Measurements from ENCODE around the gene TMEM135.
"Not testable (repeated sequence)": the region's sequence is repeated elsewhere in the genome, so short reads cannot be mapped to it uniquely, and the experiment has no call there.

Gene TMEM135

GRCh38 chr11:87020764-87021365, 16.9 kb upstream of the TMEM135 start:
- DNase-seq: no peak

- DNase-seq: no peak
These were observed 15.5 kb upstream of the TMEM135 start for GRCh38 chr11:87022254-87022653.

- no peak for DNase-seq
These were observed 15.0 kb upstream of the TMEM135 start for GRCh38 chr11:87022738-87023137.

DNA sequence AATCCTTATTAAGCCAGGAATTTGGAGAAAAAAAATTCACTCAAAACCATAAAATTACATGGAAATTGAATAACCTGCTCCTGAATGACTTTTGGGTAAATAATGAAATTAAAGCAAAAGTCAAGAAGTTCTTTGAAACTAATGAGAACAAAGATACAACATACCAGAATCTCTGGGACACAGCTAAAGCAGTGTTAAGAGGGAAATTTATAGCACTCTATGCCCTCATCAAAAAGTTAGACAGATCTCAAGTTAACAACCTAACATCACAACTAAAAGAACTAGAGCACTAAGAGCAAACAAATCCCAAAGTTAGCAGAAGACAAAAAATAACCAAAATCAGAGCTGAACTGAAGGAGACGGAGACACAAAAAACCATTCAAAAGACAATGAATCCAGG, 11.3 kb upstream of the TMEM135 start:
- not testable (repeated sequence) for DNase-seq

DNA sequence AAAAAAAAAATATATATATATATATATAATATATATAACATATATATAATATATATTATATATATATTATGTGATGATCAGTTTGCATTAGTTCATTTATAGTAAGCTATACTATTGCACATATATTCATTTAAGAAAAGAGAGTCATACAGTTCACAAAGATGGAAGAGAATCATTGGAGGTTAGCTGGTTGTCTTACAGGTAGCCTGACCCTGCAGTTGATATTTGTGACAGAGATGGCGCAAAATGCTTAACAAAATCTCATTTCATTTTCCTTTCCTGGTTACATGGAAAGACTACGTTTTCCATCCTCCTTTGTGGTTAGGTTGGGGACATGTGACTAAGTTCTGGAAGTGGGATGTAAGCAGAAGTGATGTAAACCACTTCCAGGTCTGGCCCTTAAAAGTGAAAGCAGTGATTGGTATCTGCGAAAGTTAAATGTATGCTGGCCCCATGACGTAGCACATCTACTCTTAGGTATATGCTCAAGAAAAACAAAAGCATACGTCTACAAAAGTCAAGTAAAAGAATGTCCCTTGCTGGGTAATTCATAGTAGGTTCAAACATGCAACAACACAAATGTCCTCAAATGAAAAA, 7.2 kb upstream of the TMEM135 start:
- peak; percentile 15 for DNase-seq

DNA sequence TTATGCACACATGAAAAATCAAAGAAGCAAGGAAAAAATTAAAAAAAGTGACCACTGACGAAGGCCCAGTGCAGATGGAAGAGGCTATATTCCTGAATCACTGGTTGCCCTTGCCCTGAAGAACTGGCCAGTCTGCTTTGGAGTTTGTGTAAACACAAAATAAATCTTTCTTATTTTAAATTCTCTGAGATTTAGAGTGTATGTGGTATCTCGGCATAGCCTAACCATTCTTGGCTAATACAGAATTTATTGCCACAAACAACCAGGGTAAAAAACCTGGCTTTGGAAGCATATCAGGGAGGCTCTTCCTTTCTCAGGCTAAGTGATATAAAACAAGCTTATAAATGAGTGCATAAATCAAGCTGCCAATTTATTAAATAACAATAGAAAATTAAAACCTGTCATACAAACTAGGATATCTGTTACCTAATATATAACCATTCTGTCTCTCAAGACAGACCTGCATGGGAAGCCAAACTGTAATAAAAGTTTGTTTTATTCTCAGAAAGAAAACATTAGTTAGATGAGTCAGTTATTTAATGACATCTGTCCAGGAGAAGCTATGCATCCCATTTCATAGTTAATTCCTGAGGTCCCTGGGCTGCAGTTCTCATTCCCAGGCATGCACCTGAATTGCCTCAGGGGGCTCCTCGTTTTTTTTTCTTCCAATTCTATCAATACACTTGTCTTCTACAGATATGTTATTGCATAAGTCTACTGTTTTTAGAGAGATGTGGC, 6.1 kb upstream of the TMEM135 start:
- DNase-seq: no peak

DNA sequence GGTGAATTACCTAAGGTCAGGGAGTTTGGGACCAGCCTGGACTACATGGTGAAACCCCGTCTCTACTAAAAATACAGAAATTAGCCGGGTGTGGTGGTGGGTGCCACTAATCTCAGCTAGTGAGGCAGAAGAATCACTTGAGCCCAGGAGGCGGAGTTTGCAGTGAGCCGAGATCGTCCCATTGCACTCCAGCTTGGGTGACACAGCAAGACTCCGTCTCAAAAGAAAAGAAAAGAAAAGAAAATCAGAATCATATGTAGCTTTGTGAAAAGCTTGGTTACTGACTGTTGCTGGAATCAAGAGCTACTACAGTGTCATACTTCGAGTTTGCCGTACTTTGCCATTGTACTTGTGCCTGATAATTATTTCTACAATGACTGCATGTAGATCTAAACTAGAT, 4.2 kb upstream of the TMEM135 start:
- DNase-seq: no peak

DNA sequence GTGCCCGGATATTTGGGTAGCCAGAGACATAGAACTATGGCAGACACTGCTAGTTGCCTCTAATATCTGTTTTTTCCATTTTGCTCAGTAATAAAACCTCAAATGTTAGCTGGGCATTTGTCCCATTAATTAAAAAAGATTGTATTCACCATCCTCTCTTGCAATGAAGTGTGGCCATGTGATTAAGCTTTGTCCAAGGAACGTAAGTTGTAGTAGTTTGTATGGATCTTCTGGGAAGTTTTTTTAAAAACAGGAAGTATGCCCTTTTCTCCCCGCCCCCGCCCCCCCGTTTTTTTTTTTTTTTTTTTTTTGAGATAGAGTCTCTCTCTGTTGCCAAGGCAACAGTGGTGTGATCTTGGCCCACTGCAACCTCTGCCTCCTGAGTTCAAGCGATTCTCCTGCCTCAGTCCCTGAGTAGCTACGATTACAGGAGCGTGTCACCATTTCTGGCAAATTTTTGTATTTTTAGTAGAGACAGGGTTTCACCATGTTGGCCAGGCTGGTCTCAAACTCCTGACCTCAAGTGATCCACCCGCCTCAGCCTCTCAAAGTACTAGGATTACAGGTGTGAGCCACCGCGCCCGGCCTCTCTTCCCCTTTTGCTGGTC, 1.7 kb upstream of the TMEM135 start:
- peak; percentile 43 for DNase-seq

DNA sequence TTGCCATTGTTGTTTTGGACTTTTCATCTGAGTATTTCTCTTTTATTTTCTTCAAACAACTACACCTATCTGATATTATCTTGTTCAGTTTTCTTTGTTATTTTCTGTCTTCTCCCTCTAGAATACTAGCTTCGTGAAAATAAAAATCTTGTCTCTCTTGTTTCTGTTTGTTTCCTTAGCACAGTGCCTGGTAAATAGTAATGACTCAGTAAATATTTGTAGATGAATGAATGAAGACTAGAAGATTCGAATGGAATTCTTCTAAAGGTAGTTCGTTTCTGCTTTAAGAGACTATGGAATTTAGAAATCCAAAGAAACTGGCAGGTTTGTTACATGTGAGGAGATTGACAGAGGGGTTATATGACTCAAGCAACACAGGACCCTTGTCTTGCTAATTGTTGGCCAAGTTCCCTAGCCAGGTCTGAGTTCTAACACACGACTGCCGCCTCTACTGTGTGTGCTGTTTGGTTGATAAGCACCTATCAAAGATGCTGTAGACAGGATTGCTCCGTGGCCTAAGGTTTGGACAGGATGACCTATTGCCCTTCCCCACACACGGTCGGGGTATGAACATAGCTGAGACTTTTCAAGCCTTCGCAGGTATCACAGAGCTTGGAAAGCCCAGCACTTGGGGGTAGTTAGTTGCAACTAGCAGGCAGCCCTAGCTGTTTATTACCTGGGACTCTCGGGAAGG, 831 bp upstream of the TMEM135 start:
- peak; percentile 33 for DNase-seq

DNA sequence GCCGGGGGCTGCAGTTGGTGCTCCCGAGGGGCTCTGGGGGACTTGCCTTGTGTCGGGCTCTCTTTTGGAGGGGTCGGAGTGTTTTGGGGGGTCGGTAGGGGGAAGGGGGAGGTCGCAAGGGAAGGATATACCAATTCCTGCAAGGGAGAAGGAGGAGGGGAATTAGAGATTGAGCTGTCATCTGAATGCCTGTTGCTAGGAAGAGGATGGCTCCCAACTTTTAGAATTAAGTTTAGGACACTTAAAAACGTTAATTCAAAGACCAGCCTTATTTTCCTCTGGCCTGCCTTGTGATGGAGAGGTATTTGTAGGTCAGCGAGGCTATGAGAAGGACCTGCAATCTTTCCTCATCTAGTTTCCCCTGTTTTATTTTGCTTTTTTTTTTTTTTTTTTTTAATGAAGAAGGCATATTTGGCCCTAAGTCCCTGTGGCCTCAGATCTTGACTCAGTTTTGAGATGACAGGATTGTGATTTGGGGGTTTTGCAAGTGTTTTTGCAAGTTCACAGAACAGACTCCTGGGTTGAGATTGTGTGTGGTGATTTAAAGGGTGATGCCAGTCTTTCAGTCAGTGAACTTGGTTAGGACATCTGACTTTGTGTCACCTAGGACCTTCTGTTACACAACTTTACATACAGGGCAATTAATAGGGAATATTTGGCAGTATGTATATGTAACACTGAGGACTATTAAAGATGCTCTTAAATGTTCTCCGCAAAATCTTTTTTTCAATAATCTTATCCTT, 672 bp downstream of the TMEM135 start:
- DNase-seq: no peak

- no peak for DNase-seq
These were observed 1.6 kb downstream of the TMEM135 start for GRCh38 chr11:87039371-87039770.

DNA sequence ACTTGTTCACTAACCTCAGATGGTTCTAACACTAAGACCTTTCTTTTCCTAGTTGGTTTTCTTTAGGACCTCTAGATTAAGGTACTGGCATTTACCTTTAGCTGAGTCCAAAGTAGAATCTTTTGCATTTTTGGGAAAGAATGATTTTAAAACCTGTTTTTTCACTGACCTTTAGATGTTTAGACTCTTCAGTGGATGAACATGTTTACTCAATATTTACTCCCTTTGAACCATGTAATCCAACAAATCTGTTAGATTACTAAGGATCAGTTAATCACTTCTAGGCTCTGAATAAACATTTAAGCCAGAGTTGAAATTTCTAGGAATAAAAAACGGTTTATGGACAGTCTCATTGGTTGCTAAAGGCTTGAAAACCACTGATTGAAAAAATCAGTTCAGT, 6.2 kb downstream of the TMEM135 start:
- DNase-seq: no peak

DNA sequence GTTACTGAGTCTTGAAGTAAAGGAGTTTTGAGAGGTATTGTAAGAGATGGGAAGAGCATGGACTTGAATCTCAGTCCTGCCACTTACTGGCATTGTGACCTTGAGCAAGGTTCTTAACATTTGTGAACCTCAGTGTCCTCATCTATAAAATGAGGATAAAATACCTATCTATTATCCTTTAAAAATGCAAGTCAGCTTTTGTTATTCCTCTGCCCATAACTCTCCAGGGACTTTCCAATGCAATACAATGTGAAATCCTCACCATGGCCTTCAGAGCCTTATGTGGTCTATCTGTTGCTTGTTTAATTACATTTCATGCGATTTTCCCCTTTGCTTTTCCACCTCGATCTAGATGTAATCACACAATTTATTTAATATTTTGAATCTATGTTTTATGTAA, 9.1 kb downstream of the TMEM135 start:
- no peak for DNase-seq

DNA sequence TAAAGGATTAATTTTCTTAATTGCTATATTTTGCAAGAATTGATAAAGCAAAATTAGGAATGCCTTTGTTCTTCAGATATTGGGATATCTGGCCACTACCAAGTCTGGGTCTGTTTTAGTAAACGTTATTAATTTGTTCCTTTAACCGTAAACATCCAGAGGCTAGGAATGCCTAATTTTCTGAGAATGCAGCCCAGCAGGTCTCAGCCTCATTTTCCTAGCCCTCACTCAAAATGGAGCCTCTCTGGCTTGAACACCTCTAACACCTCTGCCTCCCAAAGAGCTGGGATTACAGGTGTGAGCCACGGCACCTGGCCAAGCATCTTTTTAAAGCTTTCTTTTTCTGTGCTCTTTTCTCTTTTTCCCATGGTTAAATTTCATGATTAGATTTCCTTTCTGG, 18.4 kb downstream of the TMEM135 start:
- DNase-seq: no peak

- no peak for DNase-seq
These were observed 20.0 kb downstream of the TMEM135 start for GRCh38 chr11:87057749-87058148.

DNA sequence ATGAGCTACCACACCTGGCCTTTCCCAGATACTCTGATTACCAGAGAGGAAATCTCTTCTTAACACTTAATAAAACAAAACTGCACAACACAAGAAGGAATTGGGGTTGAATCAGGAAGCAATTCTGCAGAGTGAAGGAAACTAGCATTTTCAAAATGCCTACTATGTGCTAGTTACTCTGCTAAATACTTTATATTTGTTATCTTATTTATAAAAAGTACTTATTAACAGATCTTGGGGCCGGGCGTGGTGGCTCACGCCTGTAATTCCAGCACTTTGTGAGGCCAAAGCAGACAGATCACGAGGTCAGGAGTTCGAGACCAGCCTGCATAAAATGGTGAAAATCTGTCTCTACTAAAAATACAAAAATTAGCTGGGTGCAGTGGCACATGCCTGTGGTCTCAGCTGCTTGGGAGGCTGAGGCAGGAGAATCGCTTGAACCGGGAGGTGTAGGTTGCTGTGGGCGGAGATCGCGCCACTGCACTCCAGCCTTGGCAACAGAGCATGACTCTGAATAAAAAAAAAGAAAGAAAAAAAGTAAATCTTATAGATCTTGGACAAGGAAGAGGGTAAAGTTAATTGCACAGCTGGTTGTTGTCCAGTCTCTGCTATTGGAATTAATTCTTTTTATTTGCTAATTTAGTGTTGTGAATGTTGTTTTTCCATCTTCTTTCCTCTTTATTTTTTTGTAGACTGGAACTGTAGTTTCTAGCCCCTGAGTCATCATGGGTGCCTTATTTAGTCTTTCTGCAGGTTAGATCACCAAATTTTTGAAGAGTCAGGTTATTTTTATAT, 22.1 kb downstream of the TMEM135 start:
- no peak for DNase-seq

- no peak for DNase-seq
These were observed 24.0 kb downstream of the TMEM135 start for GRCh38 chr11:87061766-87062165.

GRCh38 chr11:87063982-87064381, 26.2 kb downstream of the TMEM135 start:
- no peak for DNase-seq

DNA sequence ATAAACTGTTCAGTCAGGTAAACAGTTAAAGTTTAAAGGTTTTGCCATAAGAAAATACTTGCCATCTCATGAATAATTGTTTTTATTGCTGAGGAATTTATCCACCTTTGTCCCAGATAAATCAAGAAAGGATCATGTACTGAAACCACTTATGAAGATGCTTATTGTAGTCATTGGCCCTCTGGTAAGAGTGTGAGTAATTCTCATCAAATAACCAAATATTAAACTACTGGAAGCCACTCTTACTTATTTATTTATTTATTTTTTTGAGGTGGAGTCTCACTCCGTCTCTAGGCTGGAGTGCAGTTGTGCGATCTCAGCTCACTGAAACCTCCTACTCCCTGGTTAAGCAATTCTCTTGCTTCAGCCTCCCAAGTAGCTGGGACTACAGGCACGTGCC, 35.1 kb downstream of the TMEM135 start:
- no peak for DNase-seq

GRCh38 chr11:87076260-87076783, 38.6 kb downstream of the TMEM135 start:
- DNase-seq: no peak

- no peak for DNase-seq
These were observed 39.2 kb downstream of the TMEM135 start for GRCh38 chr11:87076874-87077429.

Data from hematopoietic multipotent progenitor cell treated with erythropoietin and hydrocortisone succinate and interleukin-3 and kit ligand, for 4 days (in vitro differentiated cells).